Left ventricle myocardium inferior (tissue), 1 donor: Measurements from ENCODE around the gene JAKMIP1. TPM values are rescaled to one million over a fixed set of nuclear protein-coding genes. Genes with fewer than 3 reads are reported as not detected.
"Not testable (repeated sequence)": the region's sequence is repeated elsewhere in the genome, so short reads cannot be mapped to it uniquely, and the experiment has no call there.

Source experiments
- DNase-seq: peaks from one replicate; pipeline ENCODE4 v3.0.0-alpha.2; 2020
- H3K27ac ChIP-seq: fragments of 200-600 bp; replicated peaks from 2 replicates; pipeline ENCODE4 v1.8.0; 2021
- H3K27me3 ChIP-seq: fragments of 200-600 bp; 2 replicates; pipeline ENCODE4 v1.8.0; 2021; ENCODE audit warnings: low read depth
- H3K36me3 ChIP-seq: fragments of 200-600 bp; 2 replicates; pipeline ENCODE4 v1.8.0; 2021
- H3K4me1 ChIP-seq: fragments of 200-600 bp; 2 replicates; pipeline ENCODE4 v1.8.0; 2021
- H3K4me3 ChIP-seq: fragments of 200-600 bp; 2 replicates; pipeline ENCODE4 v1.8.0; 2021; ENCODE audit warnings: mild to moderate bottlenecking, moderate library complexity
- H3K9me3 ChIP-seq: fragments of 200-600 bp; replicated peaks from 2 replicates; pipeline ENCODE4 v1.8.0; 2021
- CTCF ChIP-seq: fragments of 200-600 bp; IDR thresholded peaks from 2 replicates; pipeline ENCODE4 v1.8.0; 2021; ENCODE audit warnings: antibody characterized with exemption, mild to moderate bottlenecking, borderline replicate concordance
- intact Hi-C: fragments of 100-400 bp; cut with micrococcal nuclease; formaldehyde crosslinking; loops from one replicate; pipeline ENCODE4 v1.11.0; 2022
- total RNA-seq: library from RNA; stranded (reverse); fragmentation: NEBNext Ultra II Directional; extraction: Animal tissue kit (Norgen Biotek cat#: 25700); gene quantifications from one replicate; pipeline ENCODE4 v1.2.1, GENCODE V29; 2021
- donor health status: DM: no; HTN: yes; CAD: no; lungs with severe emphysema.

Gene JAKMIP1
- total RNA-seq, 1 donor from 2014 or later: not detected

GRCh38 chr4:5995901-5996623, 204.3 kb downstream of the JAKMIP1 start:
- intact Hi-C loops: loop anchor here (10.0 kb wide), 1 partner anchor 89 kb away; no protein-coding TSS in a partner anchor
- Histone ChIP-seq H3K36me3 (no peaks in the 10 kb centered on the region), H3K27ac (no peak overlapping the region), H3K4me1 (no peaks in the 10 kb centered on the region), H3K4me3 (no peak overlapping the region), H3K27me3 (peaks cover 87% of the 10 kb centered on the region), H3K9me3 (no peaks in the 10 kb centered on the region)
- no peak for TF ChIP-seq CTCF
- DNase-seq: no peak

DNA sequence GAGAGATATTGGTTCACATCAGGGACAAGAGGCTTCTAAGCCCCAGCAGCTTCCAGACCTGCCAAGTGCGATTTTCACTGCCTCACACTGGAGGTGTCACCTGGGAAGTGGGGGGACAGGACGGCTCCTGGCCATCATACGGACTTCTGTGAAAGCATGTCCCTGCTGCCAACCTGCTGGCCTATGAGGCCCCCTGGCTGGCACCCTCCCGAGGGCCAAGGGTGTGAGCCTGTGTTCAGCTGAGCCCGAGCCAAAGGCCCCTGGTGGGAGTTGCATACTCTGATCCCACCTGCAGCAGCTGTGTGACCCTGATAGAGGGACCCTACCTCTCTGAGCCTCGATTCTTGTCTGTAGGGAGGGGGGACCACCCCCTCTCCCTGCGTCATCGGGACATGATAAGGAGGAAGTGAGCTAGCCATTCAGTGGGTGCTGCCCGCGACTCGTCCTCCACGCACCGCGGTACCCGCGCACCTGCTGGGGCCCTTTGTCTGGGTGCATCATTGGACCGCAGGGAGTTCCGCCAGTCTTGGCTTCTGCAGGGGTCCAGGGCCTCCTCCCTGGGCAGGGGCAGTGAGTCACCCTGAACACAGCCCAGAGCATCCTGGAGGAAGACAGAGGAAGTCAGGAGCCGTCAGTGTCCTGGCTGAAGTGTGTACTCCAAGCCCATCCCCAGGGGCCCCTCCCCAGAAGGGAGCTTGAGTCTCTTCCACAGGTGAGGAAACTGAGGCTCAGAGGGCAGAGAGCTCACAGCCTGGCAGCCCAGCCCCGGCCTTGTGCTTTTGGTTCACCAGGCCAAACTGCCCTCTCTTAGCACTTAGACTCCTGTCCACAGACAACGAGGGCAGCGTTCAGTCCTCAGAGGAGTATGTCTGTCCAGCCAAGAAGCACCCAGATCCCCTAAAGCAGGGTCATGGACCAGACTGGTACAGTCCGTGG, 206.2 kb downstream of the JAKMIP1 start:
- H3K9me3 ChIP-seq: no peaks in the 10 kb centered on the region
- H3K36me3 ChIP-seq: no peaks in the 10 kb centered on the region
- no peak for DNase-seq
- no peak overlapping the region for H3K4me3 ChIP-seq
- intact Hi-C loops: loop anchor here (10.0 kb wide), 1 partner anchor 91 kb away; no protein-coding TSS in a partner anchor
- no peak overlapping the region for H3K27ac ChIP-seq
- peaks cover 89% of the 10 kb centered on the region for H3K27me3 ChIP-seq
- no peaks in the 10 kb centered on the region for H3K4me1 ChIP-seq
- TF ChIP-seq CTCF: no peak

DNA sequence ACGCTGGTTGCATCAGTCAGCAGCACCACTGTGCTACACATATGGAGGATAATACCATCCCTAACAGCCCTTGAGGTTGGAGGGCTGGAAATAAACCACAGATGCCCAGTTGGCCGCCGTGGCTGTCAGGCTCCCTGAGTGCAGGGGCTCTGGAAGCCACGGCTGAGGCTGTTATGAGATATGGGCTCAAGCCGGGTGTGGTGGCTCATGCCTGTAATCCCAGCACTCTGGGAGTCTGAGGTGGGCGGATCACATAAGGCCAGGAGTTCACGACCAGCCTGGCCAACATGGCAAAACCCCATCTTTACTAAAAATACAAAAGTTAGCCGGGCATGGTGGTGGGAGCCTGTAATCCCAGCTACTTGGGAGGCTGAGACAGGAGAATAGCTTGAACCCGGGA, 207.0 kb downstream of the JAKMIP1 start:
- peaks cover 88% of the 10 kb centered on the region for H3K27me3 ChIP-seq

DNA sequence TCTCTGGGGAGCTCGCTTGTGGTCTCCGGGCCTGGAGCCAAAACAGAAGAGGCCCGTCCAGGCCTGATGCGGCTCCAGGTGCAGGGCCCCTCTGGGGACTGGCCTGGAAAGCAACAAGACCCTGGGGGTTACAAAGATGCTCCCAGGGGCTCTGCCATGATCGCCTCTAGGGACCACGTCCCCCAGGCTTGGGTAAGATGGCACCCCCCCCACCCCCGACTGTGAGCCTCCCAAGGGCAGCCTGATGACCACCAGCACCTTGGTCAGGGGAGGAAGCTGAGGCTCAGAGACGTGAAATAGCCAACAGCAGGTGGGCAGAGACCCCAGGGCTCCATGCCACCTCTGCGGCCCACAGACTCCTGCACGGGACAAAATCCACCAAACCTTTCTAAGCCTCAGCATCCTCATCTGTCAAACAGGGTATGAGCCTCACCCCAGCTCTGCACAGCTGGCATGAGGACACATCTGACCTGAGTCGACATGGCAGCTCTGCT, 207.5 kb downstream of the JAKMIP1 start:
- H3K4me3 ChIP-seq: no peak overlapping the region
- no peaks in the 10 kb centered on the region for H3K36me3 ChIP-seq
- H3K27me3 ChIP-seq: peaks cover 92% of the 10 kb centered on the region
- intact Hi-C loops: loop anchor here (10.0 kb wide), 1 partner anchor 92 kb away; no protein-coding TSS in a partner anchor
- H3K27ac ChIP-seq: no peak overlapping the region
- no peaks in the 10 kb centered on the region for H3K9me3 ChIP-seq
- TF ChIP-seq CTCF: no peak
- H3K4me1 ChIP-seq: no peaks in the 10 kb centered on the region
- no peak for DNase-seq

More for the DNA sequence above, 207.0 kb downstream of the JAKMIP1 start:
- not testable (repeated sequence) for H3K27ac ChIP-seq, H3K36me3 ChIP-seq, DNase-seq, H3K4me3 ChIP-seq, H3K4me1 ChIP-seq, H3K9me3 ChIP-seq
- intact Hi-C loops: loop anchor here (10.0 kb wide), 1 partner anchor 91 kb away; no protein-coding TSS in a partner anchor

- no peak for TF ChIP-seq CTCF
- intact Hi-C loops: loop anchor here (10.0 kb wide), 1 partner anchor 93 kb away; no protein-coding TSS in a partner anchor
- H3K9me3 ChIP-seq: no peaks in the 10 kb centered on the region
- H3K27ac ChIP-seq: no peak overlapping the region
- peaks cover 92% of the 10 kb centered on the region for H3K27me3 ChIP-seq
- DNase-seq: no peak
- H3K36me3 ChIP-seq: no peaks in the 10 kb centered on the region
- H3K4me3 ChIP-seq: no peak overlapping the region
- H3K4me1 ChIP-seq: no peaks in the 10 kb centered on the region
Observed at GRCh38 chr4:5992171-5992827, 208.1 kb downstream of the JAKMIP1 start.
